Activated CD8-positive, alpha-beta T cell treated with anti-CD3 and anti-CD28 coated beads, Interleukin-2, amount 10 ng/mL, durations not matched to agents 7 days and 5 days (primary cell): ENCODE data around the gene WWC2. TPM values are rescaled to one million over a fixed set of nuclear protein-coding genes. Genes with fewer than 3 reads are reported as not detected.

Experiments used
- ATAC-seq: fragments of 150-1000 bp; cut with Tn5 transposase; one replicate; pipeline ENCODE4 v1.10.0; 2021; ENCODE audit warnings: moderate library complexity
- CTCF ChIA-PET: fragments of 350-600 bp; sonication (Branson Sonifier 250); formaldehyde crosslinking; loops from one replicate; lab custom pipeline; 2021; ENCODE audit warnings: antibody characterized with exemption; lab: Charles Lee
- POLR2A ChIA-PET: fragments of 350-600 bp; sonication (Branson Sonifier 250); formaldehyde crosslinking; loops from one replicate; lab custom pipeline; 2021; ENCODE audit warnings: antibody characterized with exemption; lab: Charles Lee
- DNase-seq: peaks from one replicate; pipeline ENCODE4 v3.0.0-alpha.2; 2020
- H3K27ac Mint-ChIP-seq: one replicate; pipeline ENCODE4 v1.8.0; 2021; ENCODE audit warnings: mild to moderate bottlenecking, mixed read lengths
- H3K27me3 Mint-ChIP-seq: one replicate; pipeline ENCODE4 v1.8.0; 2021; ENCODE audit warnings: low read depth, mixed read lengths
- H3K36me3 Mint-ChIP-seq: one replicate; pipeline ENCODE4 v1.8.0; 2021; ENCODE audit warnings: low read depth, mixed read lengths
- H3K4me1 Mint-ChIP-seq: one replicate; pipeline ENCODE4 v1.8.0; 2021; ENCODE audit warnings: low read depth, mixed read lengths
- H3K4me3 Mint-ChIP-seq: one replicate; pipeline ENCODE4 v1.8.0; 2021; ENCODE audit warnings: mild to moderate bottlenecking, mixed read lengths
- H3K9me3 Mint-ChIP-seq: one replicate; pipeline ENCODE4 v1.8.0; 2022; ENCODE audit warnings: mixed read lengths; ENCODE audit not compliant: insufficient read depth
- total RNA-seq, 2 experiments: library from RNA; stranded (reverse); gene quantifications; one replicate each; pipeline ENCODE4 v1.2.3, GENCODE V29; 2021

Gene WWC2
- total RNA-seq, 2 experiments from 2014 or later, result 0.21 TPM

GRCh38 chr4:183195534-183195933 is 96.5 kb downstream of the WWC2 start:
- POLR2A ChIA-PET, result no interaction called here
- Mint-ChIP-seq H3K27me3 (peaks cover 32% of the 10 kb centered on the region), H3K4me3 (no peak overlapping the region), H3K4me1 (no peaks in the 10 kb centered on the region), H3K27ac (no peak overlapping the region), H3K9me3 (no peaks in the 10 kb centered on the region), H3K36me3 (no peaks in the 10 kb centered on the region)
- DNase-seq (no peak), ATAC-seq (no peak)
- CTCF ChIA-PET, result no interaction called here

- Mint-ChIP-seq H3K36me3 (no peaks in the 10 kb centered on the region), H3K27me3 (peaks cover 22% of the 10 kb centered on the region), H3K4me1 (no peaks in the 10 kb centered on the region), H3K9me3 (no peaks in the 10 kb centered on the region), H3K27ac (no peak overlapping the region), H3K4me3 (no peak overlapping the region)
- ATAC-seq (no peak), DNase-seq (no peak)
- CTCF ChIA-PET, result no interaction called here
- POLR2A ChIA-PET, result no interaction called here
Observed at GRCh38 chr4:183197140-183197539, 98.1 kb downstream of the WWC2 start.

- ChIA-PET CTCF (no interaction called here), POLR2A (no interaction called here)
- no peak overlapping the region for H3K4me3 Mint-ChIP-seq
- H3K36me3 Mint-ChIP-seq, result no peaks in the 10 kb centered on the region
- no peak overlapping the region for H3K27ac Mint-ChIP-seq
- H3K27me3 Mint-ChIP-seq, result peaks cover 6% of the 10 kb centered on the region
- DNase-seq (no peak), ATAC-seq (no peak)
- H3K9me3 Mint-ChIP-seq, result no peaks in the 10 kb centered on the region
- H3K4me1 Mint-ChIP-seq, result no peaks in the 10 kb centered on the region
Observed at GRCh38 chr4:183200453-183200852, 101.4 kb downstream of the WWC2 start.

- CTCF ChIA-PET, result no interaction called here
Observed at GRCh38 chr4:183201331-183201730, 102.3 kb downstream of the WWC2 start.

GRCh38 chr4:183202523-183202922 is 103.5 kb downstream of the WWC2 start:
- DNase-seq (no peak), ATAC-seq (no peak)
- Mint-ChIP-seq H3K4me3 (no peak overlapping the region), H3K27ac (no peak overlapping the region), H3K4me1 (no peaks in the 10 kb centered on the region), H3K36me3 (no peaks in the 10 kb centered on the region), H3K9me3 (no peaks in the 10 kb centered on the region), H3K27me3 (peaks cover 3% of the 10 kb centered on the region)
- CTCF ChIA-PET, result no interaction called here
- POLR2A ChIA-PET, result no interaction called here

More at GRCh38 chr4:183201331-183201730, 102.3 kb downstream of the WWC2 start:
- POLR2A ChIA-PET, result no interaction called here
- DNase-seq (no peak), ATAC-seq (no peak)
- Mint-ChIP-seq H3K27ac (no peak overlapping the region), H3K9me3 (no peaks in the 10 kb centered on the region), H3K27me3 (peaks cover 4% of the 10 kb centered on the region), H3K4me1 (no peaks in the 10 kb centered on the region), H3K4me3 (no peak overlapping the region), H3K36me3 (no peaks in the 10 kb centered on the region)

- Mint-ChIP-seq H3K9me3 (no peaks in the 10 kb centered on the region), H3K4me3 (no peak overlapping the region), H3K27ac (no peak overlapping the region), H3K27me3 (no peaks in the 10 kb centered on the region), H3K36me3 (no peaks in the 10 kb centered on the region), H3K4me1 (no peaks in the 10 kb centered on the region)
- CTCF ChIA-PET, result interaction anchor here (1.3 kb wide), 1 partner anchor 11 kb away, joined by 4 read pairs; no protein-coding TSS in a partner anchor
- DNase-seq (no peak), ATAC-seq (no peak)
- POLR2A ChIA-PET, result no interaction called here
Observed at GRCh38 chr4:183204793-183205192, 105.7 kb downstream of the WWC2 start.

GRCh38 chr4:183205193-183205592 is 106.1 kb downstream of the WWC2 start:
- Mint-ChIP-seq H3K4me3 (no peak overlapping the region), H3K27ac (no peak overlapping the region), H3K27me3 (no peaks in the 10 kb centered on the region), H3K9me3 (no peaks in the 10 kb centered on the region), H3K36me3 (no peaks in the 10 kb centered on the region), H3K4me1 (no peaks in the 10 kb centered on the region)
- ATAC-seq (no peak), DNase-seq (no peak)
- POLR2A ChIA-PET, result no interaction called here
- CTCF ChIA-PET, result interaction anchor here (1.3 kb wide), 1 partner anchor 11 kb away, joined by 4 read pairs; no protein-coding TSS in a partner anchor

GRCh38 chr4:183205709-183206108 is 106.7 kb downstream of the WWC2 start:
- DNase-seq (no peak), ATAC-seq (no peak)
- ChIA-PET POLR2A (no interaction called here), CTCF (interaction anchor here (1.3 kb wide), 1 partner anchor 10 kb away, joined by 4 read pairs; no protein-coding TSS in a partner anchor)
- no peaks in the 10 kb centered on the region for H3K4me1 Mint-ChIP-seq
- no peak overlapping the region for H3K27ac Mint-ChIP-seq
- no peaks in the 10 kb centered on the region for H3K9me3 Mint-ChIP-seq
- H3K27me3 Mint-ChIP-seq, result no peaks in the 10 kb centered on the region
- no peaks in the 10 kb centered on the region for H3K36me3 Mint-ChIP-seq
- H3K4me3 Mint-ChIP-seq, result no peak overlapping the region

- Mint-ChIP-seq H3K4me3 (no peak overlapping the region), H3K4me1 (no peaks in the 10 kb centered on the region), H3K36me3 (no peaks in the 10 kb centered on the region), H3K27ac (no peak overlapping the region), H3K27me3 (peaks cover 3% of the 10 kb centered on the region), H3K9me3 (no peaks in the 10 kb centered on the region)
- DNase-seq (no peak), ATAC-seq (no peak)
- ChIA-PET CTCF (no interaction called here), POLR2A (no interaction called here)
Observed at GRCh38 chr4:183211533-183211932, 112.5 kb downstream of the WWC2 start.

GRCh38 chr4:183213996-183214395 is 114.9 kb downstream of the WWC2 start:
- H3K4me3 Mint-ChIP-seq, result no peak overlapping the region
- no peak overlapping the region for H3K27ac Mint-ChIP-seq
- ChIA-PET POLR2A (no interaction called here), CTCF (no interaction called here)
- ATAC-seq (no peak), DNase-seq (no peak)
- H3K4me1 Mint-ChIP-seq, result no peaks in the 10 kb centered on the region
- no peaks in the 10 kb centered on the region for H3K9me3 Mint-ChIP-seq
- H3K27me3 Mint-ChIP-seq, result peaks cover 5% of the 10 kb centered on the region
- H3K36me3 Mint-ChIP-seq, result no peaks in the 10 kb centered on the region

- Mint-ChIP-seq H3K27ac (no peak overlapping the region), H3K27me3 (peaks cover 5% of the 10 kb centered on the region), H3K4me1 (no peaks in the 10 kb centered on the region), H3K4me3 (no peak overlapping the region), H3K9me3 (no peaks in the 10 kb centered on the region), H3K36me3 (no peaks in the 10 kb centered on the region)
- DNase-seq, result no peak
- POLR2A ChIA-PET, result no interaction called here
- CTCF ChIA-PET, result interaction anchor here (0.6 to 1.2 kb wide), 2 partner anchors 41 to 107 kb away, joined by 4 read pairs; no protein-coding TSS in a partner anchor
- ATAC-seq, result no peak
Observed at GRCh38 chr4:183214912-183215488, 115.9 kb downstream of the WWC2 start.

- H3K36me3 Mint-ChIP-seq, result no peaks in the 10 kb centered on the region
- no peak overlapping the region for H3K4me3 Mint-ChIP-seq
- no peak for DNase-seq
- ChIA-PET CTCF (no interaction called here), POLR2A (no interaction called here)
- no peak for ATAC-seq
- H3K9me3 Mint-ChIP-seq, result no peaks in the 10 kb centered on the region
- no peaks in the 10 kb centered on the region for H3K4me1 Mint-ChIP-seq
- peaks cover 5% of the 10 kb centered on the region for H3K27me3 Mint-ChIP-seq
- no peak overlapping the region for H3K27ac Mint-ChIP-seq
Observed at GRCh38 chr4:183220236-183220635, 121.2 kb downstream of the WWC2 start.

- no peak for ATAC-seq
- H3K9me3 Mint-ChIP-seq, result no peaks in the 10 kb centered on the region
- no peak for DNase-seq
- H3K36me3 Mint-ChIP-seq, result no peaks in the 10 kb centered on the region
- CTCF ChIA-PET, result no interaction called here
- peaks cover 3% of the 10 kb centered on the region for H3K27me3 Mint-ChIP-seq
- H3K27ac Mint-ChIP-seq, result no peak overlapping the region
- POLR2A ChIA-PET, result no interaction called here
- H3K4me1 Mint-ChIP-seq, result no peaks in the 10 kb centered on the region
- no peak overlapping the region for H3K4me3 Mint-ChIP-seq
Observed at GRCh38 chr4:183223053-183223452, 124.0 kb downstream of the WWC2 start.
